Measurements from ENCODE around the gene CPT1C.
"Not testable (repeated sequence)": the region's sequence is repeated elsewhere in the genome, so short reads cannot be mapped to it uniquely, and the experiment has no call there.

Gene CPT1C

GRCh38 chr19:49712397-49712859, 21.5 kb downstream of the CPT1C start:
- DNase-seq = no peak

- DNase-seq = no peak
Measured at GRCh38 chr19:49713236-49713845, 22.4 kb downstream of the CPT1C start.

- no peak for DNase-seq
Measured at GRCh38 chr19:49716154-49716553, 25.2 kb downstream of the CPT1C start.

GRCh38 chr19:49718511-49718910, 27.6 kb downstream of the CPT1C start:
- no peak for DNase-seq

GRCh38 chr19:49718991-49719390, 28.1 kb downstream of the CPT1C start:
- DNase-seq = no peak

- not testable (repeated sequence) for DNase-seq
Measured at GRCh38 chr19:49719420-49719819, 28.5 kb downstream of the CPT1C start.

- DNase-seq = no peak
Measured at GRCh38 chr19:49727217-49728030, 36.5 kb downstream of the CPT1C start.

GRCh38 chr19:49730166-49730565, 39.2 kb downstream of the CPT1C start:
- DNase-seq = no peak

- no peak for DNase-seq
Measured at GRCh38 chr19:49738268-49738667, 47.4 kb downstream of the CPT1C start.

- DNase-seq = no peak
Measured at GRCh38 chr19:49739098-49739497, 48.2 kb downstream of the CPT1C start.

- no peak for DNase-seq
Measured at GRCh38 chr19:49739933-49740332, 49.0 kb downstream of the CPT1C start.

- DNase-seq = no peak
Measured at GRCh38 chr19:49741210-49741844, 50.4 kb downstream of the CPT1C start.

GRCh38 chr19:49744946-49745381, 54.0 kb downstream of the CPT1C start:
- no peak for DNase-seq

GRCh38 chr19:49746206-49746958, 55.5 kb downstream of the CPT1C start:
- no peak for DNase-seq

GRCh38 chr19:49749055-49749716, 58.3 kb downstream of the CPT1C start:
- DNase-seq = no peak

- no peak for DNase-seq
Measured at GRCh38 chr19:49749771-49750170, 58.9 kb downstream of the CPT1C start.

- no peak for DNase-seq
Measured at GRCh38 chr19:49752701-49753100, 61.8 kb downstream of the CPT1C start.

- DNase-seq = no peak
Measured at GRCh38 chr19:49755956-49756355, 65.0 kb downstream of the CPT1C start.

GRCh38 chr19:49758292-49758691, 67.4 kb downstream of the CPT1C start:
- no peak for DNase-seq

- DNase-seq = no peak
Measured at GRCh38 chr19:49761249-49761624, 70.3 kb downstream of the CPT1C start.

GRCh38 chr19:49761625-49762311, 70.9 kb downstream of the CPT1C start:
- no peak for DNase-seq

- no peak for DNase-seq
Measured at GRCh38 chr19:49763230-49763629, 72.3 kb downstream of the CPT1C start, which contains the start of gene TSKS. Gene TSKS, minus strand, starts transcription at chr19:49763306. Its CDS starts 59 bp downstream, at chr19:49763247.

Measured in hippocampal formation (tissue), 2 donors.